Cortex of kidney (tissue), 1 donor: ENCODE measurements around the gene ODAD3.

Experiments
- DNase-seq: peaks from one replicate; lab custom pipeline; 2025; lab: John Stamatoyannopoulos, UW

The ODAD3 gene

GRCh38 chr19:11375143-11375948 is 59.6 kb downstream of the ODAD3 start:
- no peak for DNase-seq

- no peak for DNase-seq
Measured at GRCh38 chr19:11374433-11375142, 60.3 kb downstream of the ODAD3 start, which contains the start of gene SWSAP1. Gene SWSAP1, plus strand, starts transcription at chr19:11374666. Its CDS starts 15 bp downstream, at chr19:11374681.

GRCh38 chr19:11373885-11374432 is 61.0 kb downstream of the ODAD3 start:
- no peak for DNase-seq

- DNase-seq, result no peak
Measured at GRCh38 chr19:11373166-11373884, 61.6 kb downstream of the ODAD3 start.

GRCh38 chr19:11370744-11371143 is 64.2 kb downstream of the ODAD3 start:
- no peak for DNase-seq
